Non-pigmented ciliary epithelial cell (primary cell): ENCODE data around the gene HRH3.

Experiments
- DNase-seq: peaks from one replicate; pipeline ENCODE4 v3.0.0-alpha.2; 2010; ENCODE audit warnings: low read depth

The HRH3 gene

DNA sequence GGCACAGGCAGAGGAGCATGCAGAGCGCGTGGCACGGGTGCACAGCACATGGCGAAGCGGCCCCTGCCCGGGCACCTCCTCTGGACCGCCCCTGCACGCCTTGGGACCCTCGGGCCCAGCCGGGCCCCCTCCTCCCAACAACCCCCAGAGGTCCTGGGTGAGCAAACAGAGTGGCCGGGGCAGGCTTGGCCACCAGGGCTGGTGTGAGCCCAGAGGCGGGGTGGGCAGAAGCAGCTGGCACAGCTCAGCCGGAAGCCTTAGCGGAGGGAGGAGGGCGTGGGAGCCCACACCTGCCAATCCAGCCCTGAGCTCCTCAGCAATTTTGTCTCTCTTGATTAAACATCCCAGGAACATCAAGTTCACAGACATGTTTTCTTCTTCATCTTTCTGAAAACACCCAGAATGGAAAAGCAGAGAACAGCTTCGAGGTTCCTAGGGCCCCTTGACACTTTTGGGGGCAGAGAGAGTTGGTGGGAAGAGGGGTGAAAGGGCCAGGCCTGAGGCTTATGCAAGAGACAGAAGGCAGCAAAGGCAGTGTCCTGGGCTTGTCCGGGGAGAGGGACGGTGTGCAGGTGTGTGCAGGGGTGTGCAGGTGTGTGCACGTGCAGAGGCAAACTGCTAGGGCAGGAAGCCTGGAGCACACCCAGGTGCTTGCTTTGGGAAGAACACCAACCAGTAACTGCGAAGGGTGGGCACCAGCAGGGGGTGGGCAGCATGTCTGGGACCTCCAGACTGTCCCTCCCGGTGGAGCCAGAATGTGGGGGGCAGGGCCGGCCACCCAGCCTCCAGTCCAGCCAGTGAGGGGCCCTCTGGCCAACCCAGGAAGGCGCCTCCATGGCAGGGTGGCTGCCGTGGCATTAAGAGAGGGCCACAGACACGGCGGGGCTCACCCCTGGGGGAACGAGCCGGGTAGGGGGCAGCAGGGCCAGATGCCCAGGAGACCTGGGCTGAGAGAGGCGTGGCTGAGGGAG lies 4.8 kb downstream of the HRH3 start:
- no peak for DNase-seq

DNA sequence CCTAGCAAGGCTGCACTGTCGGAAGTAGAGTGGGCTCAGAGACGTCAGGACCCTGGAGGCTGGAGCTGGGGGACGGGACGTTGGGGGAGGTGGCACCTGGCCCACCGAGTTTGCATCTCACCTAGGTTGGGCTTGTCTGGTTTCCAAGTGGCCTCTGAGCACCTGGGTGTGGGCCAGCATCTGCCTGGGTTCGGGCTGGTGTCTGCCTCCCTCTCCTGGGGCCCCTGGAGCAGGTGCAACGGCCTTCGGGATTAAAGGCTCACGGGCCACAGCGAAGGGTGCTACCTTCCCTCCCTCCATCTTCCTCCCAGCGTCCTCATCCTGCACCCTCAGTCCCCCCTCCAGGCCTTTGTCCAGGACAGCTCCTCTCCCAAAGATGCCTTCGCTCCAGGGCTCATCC lies 6.0 kb downstream of the HRH3 start:
- no peak for DNase-seq

DNA sequence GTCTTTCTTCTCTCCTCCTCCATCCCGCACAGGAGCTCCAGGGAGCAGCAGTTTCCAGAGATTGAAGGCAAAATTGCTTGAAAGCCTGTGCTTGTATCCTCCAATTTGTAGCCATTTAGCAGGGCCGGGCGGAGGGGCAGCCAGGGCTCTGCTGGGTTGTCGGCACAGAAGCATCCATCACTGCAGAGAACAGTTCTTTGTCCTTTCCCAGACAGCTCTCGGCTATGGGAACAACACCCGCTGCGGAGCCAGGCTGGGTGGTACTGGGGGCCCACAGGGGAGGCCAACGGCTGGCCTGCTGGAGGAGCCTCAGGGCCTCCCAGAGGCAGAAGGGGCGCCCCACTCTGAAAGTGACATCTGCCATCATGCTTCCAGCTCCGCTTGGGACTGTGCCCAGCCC lies 7.8 kb downstream of the HRH3 start:
- no peak for DNase-seq

DNA sequence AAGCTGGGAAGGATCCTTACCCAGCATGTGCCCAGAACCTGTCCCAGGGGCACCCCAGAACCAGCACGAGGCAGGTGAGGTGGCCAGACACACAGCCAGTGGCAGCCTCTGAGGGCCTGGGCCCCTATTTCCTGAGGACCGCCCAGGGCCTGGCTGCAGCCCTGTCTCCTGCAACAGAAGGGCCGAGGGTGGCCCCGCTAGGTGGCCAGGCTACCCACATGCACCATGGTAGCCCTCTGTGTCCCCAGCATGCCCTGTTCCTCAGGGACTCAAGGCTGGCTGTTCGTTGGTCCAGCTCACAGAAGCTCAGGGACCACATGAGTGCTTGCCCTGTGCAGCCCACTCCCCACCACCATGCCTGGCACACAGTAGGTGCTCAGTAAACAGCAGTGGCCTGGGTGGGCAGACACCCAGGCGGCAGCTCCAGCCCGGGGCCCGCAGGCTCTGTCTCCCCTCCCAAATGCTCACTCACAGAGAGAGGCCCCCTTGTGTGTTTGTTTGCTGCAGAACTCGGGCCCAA lies 8.2 kb downstream of the HRH3 start:
- DNase-seq, result no peak

DNA sequence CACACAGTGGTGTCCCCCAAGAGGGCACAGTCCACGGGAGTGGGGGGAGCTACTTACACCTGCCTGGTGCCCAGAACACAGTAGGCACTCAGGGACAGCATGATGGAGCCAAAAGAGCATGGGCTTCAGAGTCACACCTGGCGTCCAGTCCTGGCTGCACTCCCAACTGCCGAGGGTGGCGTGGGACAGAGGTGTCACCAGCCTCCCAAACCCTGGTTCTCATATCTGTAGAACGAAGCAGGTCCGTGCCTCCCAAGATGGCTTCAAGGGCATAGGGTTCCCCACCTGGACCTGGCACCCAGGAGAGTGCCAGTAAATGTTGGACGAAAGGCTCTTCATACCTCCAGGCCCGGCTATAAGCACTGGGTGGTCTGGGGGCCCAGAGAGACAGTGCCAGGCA lies 8.9 kb downstream of the HRH3 start:
- no peak for DNase-seq

DNA sequence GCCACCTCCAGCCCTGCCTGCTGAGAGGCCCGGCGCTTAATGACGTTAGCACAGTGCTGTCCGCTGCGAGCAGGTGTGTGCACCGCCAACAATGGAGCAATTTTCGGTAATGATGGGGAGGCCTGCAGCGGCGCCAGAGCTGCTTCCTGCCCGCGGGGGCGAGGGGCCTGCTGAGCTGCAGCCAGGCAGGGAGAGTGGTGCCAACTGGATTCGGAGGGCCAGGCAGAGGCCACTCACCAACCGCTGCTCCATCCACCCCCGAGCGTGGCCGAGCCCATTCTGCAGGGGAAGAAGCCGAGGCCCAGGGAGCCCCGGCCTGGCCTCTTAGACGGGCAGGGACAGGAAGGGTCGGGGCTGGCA lies 9.6 kb downstream of the HRH3 start:
- DNase-seq, result no peak

DNA sequence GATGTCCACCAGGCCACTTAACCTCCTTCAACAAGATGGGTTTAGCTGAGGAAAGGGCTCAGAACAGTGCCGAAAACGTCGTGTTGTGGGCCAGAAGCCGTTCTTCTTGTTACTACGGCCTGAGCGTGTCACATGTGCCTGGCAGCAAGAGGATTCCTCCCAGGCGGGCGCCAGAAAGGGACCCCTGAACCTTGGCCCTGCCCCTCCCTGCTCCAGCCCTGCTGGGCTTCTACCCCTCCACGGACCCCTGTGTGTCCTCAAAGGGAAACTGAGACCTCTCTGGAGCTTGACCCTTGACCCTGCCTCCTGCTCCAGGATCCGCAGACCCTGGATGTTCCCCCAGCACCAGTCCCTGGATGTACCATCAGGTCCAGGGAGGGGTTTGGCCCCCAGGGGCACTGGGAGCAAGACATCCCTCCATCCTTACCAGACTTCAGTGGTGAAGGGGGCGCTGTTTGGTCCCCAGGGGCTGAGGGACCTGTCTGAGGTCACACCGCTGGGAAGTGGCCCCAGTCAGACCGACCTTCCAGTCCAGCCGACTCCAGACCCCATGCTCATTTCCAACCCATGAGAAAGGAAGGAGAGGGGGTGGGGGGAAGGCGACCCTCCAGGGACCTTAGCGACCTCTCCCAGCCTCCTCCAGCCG lies 10.1 kb downstream of the HRH3 start:
- DNase-seq, result no peak

DNA sequence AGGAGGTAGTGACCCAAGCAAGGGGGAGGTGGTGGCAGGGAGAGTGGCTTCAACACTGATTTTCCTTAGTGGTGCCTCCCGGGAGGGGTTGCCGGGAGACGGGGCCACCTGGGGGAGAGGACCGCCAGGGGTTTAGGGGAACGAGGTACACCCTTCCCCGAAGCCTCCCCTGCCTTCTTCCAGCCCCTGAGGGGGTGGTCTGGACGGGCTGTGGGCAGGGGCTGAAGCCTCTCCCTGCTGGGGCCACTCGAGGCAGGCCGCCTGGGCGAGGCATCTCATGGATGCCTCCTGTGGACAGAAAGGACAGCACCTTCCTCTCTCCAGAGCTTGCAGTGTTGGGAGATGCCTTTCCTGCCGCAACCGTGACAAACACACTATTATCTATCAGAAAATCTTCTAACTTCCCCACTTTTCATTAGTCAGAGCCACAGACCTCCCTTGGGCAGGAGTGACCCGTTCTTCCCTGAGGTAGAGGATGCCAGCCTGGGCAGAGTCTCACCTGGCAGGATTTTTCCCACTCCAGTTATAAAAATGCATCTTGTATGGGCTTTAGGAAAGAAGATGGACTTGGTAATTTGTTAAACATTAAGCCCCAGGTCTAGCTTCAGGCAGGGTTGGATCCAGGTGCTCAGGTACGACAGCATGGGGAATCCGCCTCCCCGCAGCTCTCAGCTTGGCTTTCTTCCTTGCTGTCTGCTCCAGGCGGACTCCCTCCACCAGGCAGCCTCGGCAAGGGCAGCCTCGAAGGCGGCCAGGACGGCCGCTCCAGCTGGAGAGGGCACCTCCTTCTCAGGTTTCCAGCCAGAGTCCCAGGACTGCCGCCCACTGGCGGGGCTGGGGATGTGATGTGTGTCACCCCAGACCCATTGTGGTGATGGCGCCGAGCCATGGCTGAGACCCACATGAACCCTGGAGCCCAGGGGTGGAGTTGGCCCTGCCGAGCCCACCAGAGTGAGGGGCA lies 11.0 kb downstream of the HRH3 start:
- DNase-seq, result no peak

DNA sequence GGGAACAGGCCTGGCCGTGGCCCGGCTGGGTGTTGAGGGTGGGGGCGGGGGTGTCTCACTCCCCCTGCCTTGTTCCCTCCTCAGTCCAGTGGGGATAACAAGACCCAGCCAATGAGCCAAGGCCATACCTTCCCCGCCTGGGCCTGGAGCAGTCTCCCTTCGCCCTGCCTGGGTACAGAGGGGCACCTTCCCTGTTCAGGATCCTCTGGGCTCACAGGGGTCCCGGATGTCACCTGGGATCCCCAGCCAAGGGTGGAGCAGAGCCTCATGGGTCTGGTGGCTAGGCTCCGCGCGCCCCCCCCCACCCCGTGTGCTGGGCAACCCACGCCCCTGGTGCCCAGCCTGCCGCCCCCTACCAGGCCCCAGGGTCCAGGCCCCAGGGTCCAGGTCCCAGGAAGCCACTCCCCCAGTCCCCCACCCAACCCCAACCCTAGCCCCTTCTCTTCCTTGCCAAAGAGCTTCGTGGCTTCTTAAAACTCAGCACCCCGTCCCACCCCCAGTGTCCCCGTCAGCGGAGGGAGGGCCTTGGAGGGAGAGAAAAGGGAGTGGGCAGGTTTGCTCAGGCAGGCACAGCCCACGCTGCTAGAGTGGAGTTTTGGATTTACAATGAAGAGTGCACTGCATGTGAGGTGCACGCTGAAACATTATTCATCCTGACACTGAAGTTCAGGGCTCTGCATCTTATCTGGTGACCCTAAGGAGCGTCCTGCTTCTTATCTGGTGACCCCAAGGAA lies 11.8 kb downstream of the HRH3 start:
- DNase-seq, result no peak

DNA sequence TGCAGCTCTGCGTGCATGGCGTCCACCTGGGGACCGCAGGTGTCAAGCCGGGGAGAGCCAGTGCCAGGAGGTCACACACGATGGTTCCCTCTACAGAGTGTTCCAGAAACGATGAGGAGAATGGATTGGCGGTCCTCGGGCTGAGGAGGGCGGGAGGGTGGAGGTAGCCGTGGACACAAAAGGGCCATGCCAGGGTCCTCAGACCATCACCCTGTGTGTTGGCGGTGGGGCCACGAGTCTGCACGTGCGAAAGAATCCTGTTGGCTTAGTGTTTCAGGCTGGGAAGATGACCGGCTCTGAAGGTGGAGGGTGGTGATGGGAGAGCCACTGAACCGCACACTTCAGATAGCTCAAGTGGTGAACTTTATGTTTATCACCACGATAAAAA lies 13.7 kb downstream of the HRH3 start:
- DNase-seq, result no peak

DNA sequence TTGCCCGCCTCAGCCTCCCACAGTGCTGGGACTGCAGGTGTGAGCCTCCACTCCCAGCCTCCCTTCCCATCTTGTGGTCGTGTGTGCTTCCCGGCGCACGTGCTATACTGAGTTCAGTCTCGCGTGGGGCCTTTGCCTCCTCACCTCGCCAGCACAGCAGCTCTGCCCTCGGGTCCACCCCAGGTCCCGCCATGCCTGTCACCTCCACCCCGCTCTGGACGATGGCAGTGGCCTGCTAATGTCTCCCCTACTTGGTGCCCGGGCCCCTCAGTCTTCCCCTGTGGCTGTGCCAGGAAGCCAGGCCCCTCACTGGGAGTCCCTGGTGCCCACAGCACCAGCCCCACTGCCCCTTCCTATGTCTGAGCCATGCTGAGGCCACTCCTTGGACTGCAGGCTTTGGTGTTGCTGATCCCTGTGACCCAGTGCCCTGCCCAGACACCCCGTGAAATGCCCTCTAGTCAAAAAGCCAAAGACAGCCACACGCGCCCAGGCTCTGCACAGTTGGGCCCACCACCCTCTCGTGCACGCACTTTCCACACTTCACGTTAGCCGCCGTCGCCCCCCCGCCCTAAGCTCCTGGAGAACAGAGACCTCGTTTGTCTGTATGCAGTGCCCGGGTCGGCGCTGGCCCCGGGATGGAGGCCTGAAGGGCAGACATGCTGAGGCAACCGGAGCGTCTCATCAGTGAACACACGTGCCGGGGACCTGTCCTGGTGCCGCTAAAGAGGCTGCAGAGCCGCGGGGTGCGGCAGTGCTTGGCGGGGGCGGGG lies 14.3 kb downstream of the HRH3 start:
- DNase-seq, result no peak

DNA sequence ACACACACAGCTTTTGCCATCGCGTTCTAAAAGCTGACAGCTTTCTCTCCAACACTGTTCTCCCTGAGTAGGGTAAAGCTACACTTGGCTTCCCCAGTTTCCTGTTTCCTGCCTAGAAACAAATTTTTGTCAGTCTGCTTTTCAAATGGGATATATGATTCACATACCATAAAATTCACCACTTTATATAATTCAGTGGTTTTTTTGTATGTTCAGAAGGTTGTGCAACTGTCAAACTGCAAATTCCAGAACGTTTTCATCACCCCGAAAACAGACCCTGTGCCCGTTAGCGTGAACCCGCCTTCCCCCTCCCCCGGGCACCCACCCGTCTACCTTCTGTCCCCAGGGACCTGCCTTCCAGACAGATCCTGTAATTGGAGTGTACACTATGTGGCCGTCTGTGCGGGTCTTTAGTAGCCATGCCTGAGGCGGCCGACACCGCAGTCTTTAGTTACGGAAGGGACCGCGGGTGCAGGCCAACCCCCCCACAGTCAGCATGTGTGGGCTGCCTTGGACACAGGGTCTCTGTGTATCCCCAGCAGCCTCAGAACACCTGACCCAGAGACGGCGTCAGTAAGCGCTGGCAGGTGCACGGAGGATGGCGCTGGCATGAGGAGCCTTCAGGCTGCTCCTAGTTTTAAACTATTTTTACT lies 16.6 kb downstream of the HRH3 start:
- DNase-seq, result no peak

DNA sequence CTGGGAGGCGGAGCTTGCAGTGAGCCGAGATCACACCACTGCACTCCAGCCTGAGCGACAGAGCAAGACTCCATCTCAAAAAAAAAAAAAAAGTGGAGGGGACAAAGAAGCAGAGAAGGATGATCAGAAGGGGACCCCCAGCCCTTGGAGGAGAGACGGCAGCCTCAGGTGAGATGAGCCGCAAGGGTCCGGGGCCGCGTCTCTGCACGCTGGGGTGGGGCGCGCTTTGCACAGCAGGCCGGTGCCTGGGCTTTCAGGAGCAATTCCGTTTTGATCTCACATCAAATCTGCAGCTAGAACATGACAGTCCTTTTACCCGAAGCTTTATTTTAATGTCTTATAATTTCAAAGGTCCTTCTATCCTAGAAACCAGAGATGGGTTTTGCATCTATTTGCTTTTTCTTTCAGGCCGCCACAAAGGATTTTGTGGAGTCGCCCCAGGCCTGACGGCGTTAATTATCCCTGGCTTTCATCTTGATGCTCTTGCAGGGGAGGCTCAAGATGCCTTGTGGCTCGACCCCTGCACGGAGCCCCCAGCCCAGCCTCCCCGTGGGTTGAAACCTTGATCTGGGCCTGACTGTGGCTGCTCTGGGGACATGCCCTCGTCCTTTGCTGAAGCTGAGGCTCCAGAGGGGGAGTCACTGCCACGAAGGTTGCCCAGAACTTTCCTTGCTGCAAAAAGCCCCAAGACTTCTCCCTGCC lies 17.3 kb downstream of the HRH3 start:
- no peak for DNase-seq

DNA sequence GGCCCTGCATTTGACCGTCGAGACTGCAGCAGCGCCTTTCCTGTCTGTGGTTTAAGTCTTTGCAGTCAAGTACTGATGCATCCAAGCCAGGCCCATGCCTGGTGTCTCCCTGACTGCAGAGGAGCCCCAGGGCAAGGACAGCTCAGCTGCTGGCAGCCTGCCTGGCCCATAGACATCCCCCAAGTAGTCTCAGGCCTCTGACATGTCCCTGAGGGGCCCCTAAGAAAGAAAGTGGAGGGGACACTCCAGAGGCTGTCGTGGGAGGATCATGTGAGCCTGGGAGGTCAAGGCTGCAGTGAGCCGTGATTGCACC lies 18.0 kb downstream of the HRH3 start:
- no peak for DNase-seq

DNA sequence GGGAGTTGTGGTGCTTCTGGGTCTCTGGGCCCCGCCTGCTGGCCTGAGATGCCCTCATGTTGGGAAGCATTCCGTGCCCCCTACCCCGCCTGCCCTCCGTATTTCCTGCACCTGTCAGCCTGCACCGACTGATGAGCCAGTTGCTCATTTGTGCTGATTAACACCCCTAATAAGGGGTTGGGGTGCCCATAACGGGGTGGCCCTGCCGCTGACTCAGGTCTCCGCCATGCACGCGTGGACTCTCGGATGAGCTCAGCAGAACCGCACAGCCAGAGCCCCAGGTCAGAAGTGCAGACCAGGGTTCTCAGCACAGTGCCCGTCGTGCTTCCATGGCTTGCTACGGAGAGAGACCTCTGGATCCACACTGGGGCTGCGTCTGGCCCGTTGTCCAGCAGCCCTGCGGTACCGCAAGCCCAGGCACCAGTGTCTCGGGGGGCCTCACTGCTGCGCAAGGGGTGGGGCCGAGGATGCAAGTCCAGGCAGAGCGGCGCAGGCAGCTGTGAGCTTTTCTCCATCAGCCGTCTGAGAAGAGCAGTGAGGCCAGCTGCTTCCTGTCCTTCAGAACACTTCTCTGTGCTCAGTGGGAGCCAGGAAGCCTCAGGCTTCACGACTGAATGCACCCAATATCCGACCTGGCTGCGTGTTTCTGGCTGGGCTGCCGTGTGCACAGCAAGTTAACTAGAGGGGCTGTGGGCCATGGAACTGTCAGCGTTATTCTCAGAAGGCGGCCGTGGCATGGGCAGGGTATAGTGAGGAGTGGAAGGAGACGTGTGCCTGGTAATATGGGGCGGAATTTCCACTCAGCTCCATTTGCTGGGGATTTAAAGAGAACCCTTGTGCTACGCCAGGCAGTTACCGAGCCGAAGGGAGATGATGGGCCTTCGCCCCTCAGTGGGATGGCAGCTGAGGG lies 18.6 kb downstream of the HRH3 start:
- no peak for DNase-seq

DNA sequence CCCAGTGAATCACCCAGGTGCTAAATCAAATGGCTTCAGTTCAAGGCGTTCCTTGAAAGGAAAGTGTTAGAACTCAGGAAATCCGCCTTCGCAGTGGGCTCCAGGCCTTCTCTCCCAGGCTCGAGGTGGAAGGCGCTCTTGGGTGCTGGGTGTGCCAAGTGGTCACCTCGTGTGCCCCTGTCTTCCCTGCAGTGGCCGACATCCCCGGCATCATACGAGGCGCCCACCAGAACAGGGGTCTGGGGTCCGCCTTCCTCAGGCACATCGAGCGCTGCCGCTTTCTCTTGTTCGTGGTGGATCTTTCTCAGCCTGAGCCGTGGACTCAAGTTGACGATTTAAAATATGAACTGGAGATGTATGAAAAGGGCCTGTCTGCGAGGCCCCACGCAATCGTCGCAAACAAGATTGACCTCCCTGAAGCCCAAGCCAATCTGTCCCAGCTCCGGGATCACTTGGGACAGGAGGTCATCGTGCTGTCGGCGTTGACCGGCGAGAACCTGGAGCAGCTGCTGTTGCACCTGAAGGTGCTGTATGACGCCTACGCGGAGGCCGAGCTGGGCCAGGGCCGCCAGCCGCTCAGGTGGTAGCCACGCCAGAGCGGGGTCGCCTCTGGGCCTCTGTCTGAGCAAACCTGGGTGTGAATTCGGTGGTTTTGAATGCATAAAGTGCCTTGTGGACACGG lies 19.4 kb downstream of the HRH3 start:
- no peak for DNase-seq

DNA sequence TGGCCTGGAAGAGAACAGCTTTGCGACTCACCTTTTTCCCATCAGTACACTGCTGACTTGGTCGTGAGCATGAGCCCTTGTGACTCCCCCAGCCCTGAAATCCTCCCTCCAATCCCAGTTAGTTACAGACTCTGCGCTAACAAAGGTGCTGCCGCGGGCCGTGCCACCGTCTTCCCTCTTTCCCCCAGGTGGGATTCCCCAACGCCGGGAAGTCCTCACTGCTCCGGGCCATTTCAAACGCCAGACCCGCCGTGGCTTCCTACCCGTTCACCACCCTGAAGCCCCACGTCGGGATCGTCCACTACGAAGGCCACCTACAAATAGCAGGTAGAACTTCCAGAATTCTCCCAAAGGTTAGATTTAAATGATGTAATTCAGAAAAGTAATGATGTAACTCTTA lies 21.1 kb downstream of the HRH3 start:
- no peak for DNase-seq

DNA sequence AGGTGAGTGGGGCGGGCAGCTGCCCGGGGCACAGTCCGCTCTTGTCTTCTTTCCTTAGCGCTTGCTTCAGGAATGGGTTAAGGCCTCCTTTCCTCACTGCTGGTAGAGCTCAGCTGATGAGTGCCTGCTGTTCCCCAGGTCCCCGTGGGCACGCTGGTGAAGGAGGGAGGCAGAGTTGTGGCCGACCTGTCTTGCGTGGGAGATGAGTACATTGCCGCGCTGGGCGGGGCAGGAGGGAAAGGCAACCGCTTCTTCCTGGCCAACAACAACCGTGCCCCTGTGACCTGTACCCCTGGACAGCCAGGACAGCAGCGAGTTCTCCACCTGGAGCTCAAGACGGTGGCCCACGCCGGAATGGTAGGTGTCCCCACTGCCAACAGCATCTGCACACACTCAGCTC lies 21.6 kb downstream of the HRH3 start:
- no peak for DNase-seq
